ENCODE data around the gene SBF2. TPM values are rescaled to one million over a fixed set of nuclear protein-coding genes. Genes with fewer than 3 reads are reported as not detected.

The SBF2 gene
- total RNA-seq, 1 donor from 2014 or later: 44.9 TPM

- Mint-ChIP-seq H3K9me3 (ENCODE audit: low read depth) (no peaks in the 10 kb centered on the region), H3K36me3 (ENCODE audit: insufficient read depth) (no peaks in the 10 kb centered on the region), H3K4me3 (ENCODE audit: low read depth) (peak overlapping the region; percentile 93), H3K27ac (peak overlapping the region; percentile 70), H3K27me3 (peaks cover 78% of the 10 kb centered on the region), H3K4me1 (ENCODE audit: low read depth) (peaks cover 26% of the 10 kb centered on the region)
- DNase-seq (ENCODE audit: low spot score, unreplicated experiment): no peak
- TF ChIP-seq CTCF (IDR thresholded peaks at IDR 0.05; ENCODE audit: unreplicated experiment): no peak
These were observed 11.4 kb upstream of the SBF2 start for GRCh38 chr11:10305262-10305963.

- peak; percentile 75 for TF ChIP-seq CTCF (IDR thresholded peaks at IDR 0.05; ENCODE audit: unreplicated experiment)
- Mint-ChIP-seq H3K36me3 (ENCODE audit: insufficient read depth) (no peaks in the 10 kb centered on the region), H3K27me3 (peaks cover 75% of the 10 kb centered on the region), H3K4me1 (ENCODE audit: low read depth) (peaks cover 25% of the 10 kb centered on the region), H3K4me3 (ENCODE audit: low read depth) (peak within 1 kb of the TSS; percentile 93), H3K27ac (peak within 1 kb of the TSS; percentile 95), H3K9me3 (ENCODE audit: low read depth) (no peaks in the 10 kb centered on the region)
- DNase-seq (ENCODE audit: low spot score, unreplicated experiment): peak; percentile 69
These were observed 10.7 kb upstream of the SBF2 start, which contains the start of gene ADM for GRCh38 chr11:10304495-10305261. Gene ADM, plus strand, starts transcription at chr11:10305073. Its CDS starts 628 bp downstream, at chr11:10305701.

GRCh38 chr11:10303558-10304363 lies 9.7 kb upstream of the SBF2 start:
- peaks cover 22% of the 10 kb centered on the region for H3K4me1 Mint-ChIP-seq (ENCODE audit: low read depth)
- peaks cover 67% of the 10 kb centered on the region for H3K27me3 Mint-ChIP-seq
- no peak for TF ChIP-seq CTCF (IDR thresholded peaks at IDR 0.05; ENCODE audit: unreplicated experiment)
- H3K27ac Mint-ChIP-seq: peak overlapping the region; percentile 92
- peak overlapping the region; percentile 93 for H3K4me3 Mint-ChIP-seq (ENCODE audit: low read depth)
- no peaks in the 10 kb centered on the region for H3K9me3 Mint-ChIP-seq (ENCODE audit: low read depth)
- DNase-seq (ENCODE audit: low spot score, unreplicated experiment): no peak
- no peaks in the 10 kb centered on the region for H3K36me3 Mint-ChIP-seq (ENCODE audit: insufficient read depth)

- DNase-seq (ENCODE audit: low spot score, unreplicated experiment): no peak
- TF ChIP-seq CTCF (IDR thresholded peaks at IDR 0.05; ENCODE audit: unreplicated experiment): no peak
- peak overlapping the region; percentile 93 for H3K4me3 Mint-ChIP-seq (ENCODE audit: low read depth)
- H3K27ac Mint-ChIP-seq: peak overlapping the region; percentile 92
- no peaks in the 10 kb centered on the region for H3K36me3 Mint-ChIP-seq (ENCODE audit: insufficient read depth)
- H3K27me3 Mint-ChIP-seq: peaks cover 58% of the 10 kb centered on the region
- no peaks in the 10 kb centered on the region for H3K9me3 Mint-ChIP-seq (ENCODE audit: low read depth)
- peaks cover 19% of the 10 kb centered on the region for H3K4me1 Mint-ChIP-seq (ENCODE audit: low read depth)
These were observed 8.9 kb upstream of the SBF2 start for GRCh38 chr11:10302744-10303557.
